SJCRH30 (cell line): ENCODE results near the gene RNF31. TPM values are rescaled to one million over a fixed set of nuclear protein-coding genes. Genes with fewer than 3 reads are reported as not detected.
"Not testable (repeated sequence)": the region's sequence is repeated elsewhere in the genome, so short reads cannot be mapped to it uniquely, and the experiment has no call there.

Experiments
- DNase-seq, 2 experiments: peaks; one replicate each; pipeline ENCODE4 v3.0.0-alpha.2; 2015 to 2020
- H3K27ac ChIP-seq: fragments of 250-450 bp; sonication (Bioruptor Pico); 2 replicates; pipeline ENCODE4 v1.5.1; 2020; ENCODE audit warnings: mild to moderate bottlenecking, moderate library complexity
- H3K27me3 ChIP-seq: fragments of 250-450 bp; sonication (Bioruptor Pico); 2 replicates; pipeline ENCODE4 v1.5.1; 2020; ENCODE audit warnings: mild to moderate bottlenecking, moderate library complexity
- H3K36me3 ChIP-seq: fragments of 250-450 bp; sonication (Bioruptor Pico); 2 replicates; pipeline ENCODE4 v1.5.1; 2020; ENCODE audit warnings: mild to moderate bottlenecking, moderate library complexity
- H3K4me1 ChIP-seq: fragments of 250-450 bp; sonication (Bioruptor Pico); 2 replicates; pipeline ENCODE4 v1.5.1; 2020; ENCODE audit warnings: mild to moderate bottlenecking, moderate library complexity
- H3K4me3 ChIP-seq: fragments of 250-450 bp; sonication (Bioruptor Pico); 2 replicates; pipeline ENCODE4 v1.5.1; 2020; ENCODE audit warnings: mild to moderate bottlenecking, moderate library complexity
- H3K9me3 ChIP-seq: fragments of 250-450 bp; sonication (Bioruptor Pico); replicated peaks from 2 replicates; pipeline ENCODE4 v1.5.1; 2020; ENCODE audit warnings: mild to moderate bottlenecking, moderate library complexity
- total RNA-seq: library from RNA; depleted of rRNA; stranded (reverse); fragments of >200 nt; shearing (Covaris generic); gene quantifications from 2 replicates; pipeline ENCODE4 v1.2.3, GENCODE V29; 2014; rRNA removed

RNF31 gene
- total RNA-seq, 1 experiment from 2014 or later, result 58.8 TPM

DNA sequence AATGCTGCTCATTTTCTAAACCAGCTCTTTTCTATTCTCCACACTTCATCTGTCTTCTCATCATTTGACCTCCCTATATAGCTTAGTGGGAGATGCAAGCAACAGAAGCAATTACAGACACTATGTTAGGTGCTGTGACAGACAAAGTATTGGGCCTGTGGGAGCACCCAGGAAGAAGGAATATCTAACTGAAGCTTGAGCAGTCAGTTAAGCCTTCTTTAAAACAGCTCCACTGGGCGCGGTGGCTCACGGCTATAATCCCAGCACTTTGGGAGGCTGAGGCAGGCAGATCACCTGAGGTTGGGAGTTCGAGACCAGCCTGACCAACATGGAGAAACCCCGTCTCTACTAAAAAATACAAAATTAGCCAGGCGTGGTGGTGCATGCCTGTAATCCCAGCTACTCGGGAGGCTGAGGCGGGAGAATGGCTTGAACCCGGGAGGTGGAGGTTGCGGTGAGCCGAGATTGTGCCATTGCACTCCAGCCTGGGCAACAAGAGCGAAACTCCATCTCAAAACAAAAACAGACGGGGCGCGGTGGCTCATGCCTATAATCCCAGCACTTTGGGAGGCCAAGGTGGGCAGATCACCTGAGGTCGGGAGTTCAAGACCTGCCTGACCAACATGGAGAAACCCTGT, 56.1 kb downstream of the RNF31 start:
- H3K27me3 ChIP-seq, H3K4me3 ChIP-seq, H3K9me3 ChIP-seq, H3K27ac ChIP-seq, H3K4me1 ChIP-seq, DNase-seq: not testable (repeated sequence)
- H3K36me3 ChIP-seq, result peaks cover 37% of the 10 kb centered on the region

DNA sequence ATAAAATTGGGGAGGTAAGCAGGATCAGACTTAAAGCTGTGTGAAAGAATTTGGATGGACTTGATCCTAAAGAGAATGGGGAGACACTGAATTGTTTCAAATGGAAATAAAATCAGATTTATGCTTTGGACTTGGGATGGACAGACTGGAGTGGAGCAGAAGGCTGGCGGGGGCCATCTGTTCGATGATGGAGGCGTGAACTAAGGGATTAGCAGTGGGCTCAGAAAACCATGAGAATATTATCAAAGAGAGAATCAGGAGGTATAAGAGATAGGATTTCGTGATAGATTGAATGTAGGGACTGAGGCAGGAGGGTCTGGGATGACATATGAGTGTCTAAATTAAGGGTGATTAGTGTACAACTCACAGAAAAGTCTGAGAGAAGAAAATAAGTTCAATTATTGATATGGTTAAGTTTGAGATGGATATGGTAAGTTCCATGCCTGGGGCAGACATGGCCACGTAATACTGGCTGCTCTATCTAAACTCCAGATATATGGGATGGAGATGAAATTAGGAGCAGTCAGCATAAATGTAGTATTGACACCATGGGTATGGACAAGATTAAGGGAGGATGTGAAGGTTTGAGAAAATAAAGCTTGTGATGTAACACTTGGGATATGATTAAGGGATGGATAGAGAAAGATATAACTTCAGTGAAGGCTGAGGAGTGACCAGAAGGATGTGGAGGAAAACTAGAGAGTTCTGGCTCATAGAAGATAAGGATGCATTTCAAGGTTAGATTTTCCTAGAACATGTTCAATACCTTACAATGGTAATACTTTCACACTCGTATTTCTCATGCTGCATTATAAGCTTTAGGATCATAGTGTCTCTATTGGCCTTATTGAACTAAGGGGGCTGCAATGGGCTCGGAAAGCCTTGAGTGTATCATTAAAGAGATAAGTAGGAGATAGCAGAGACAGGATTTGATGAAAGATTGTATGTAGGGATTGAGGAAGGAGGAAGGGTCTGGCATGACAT, 57.2 kb downstream of the RNF31 start:
- no peak overlapping the region for H3K4me3 ChIP-seq
- no peaks in the 10 kb centered on the region for H3K27me3 ChIP-seq
- H3K36me3 ChIP-seq, result peaks cover 39% of the 10 kb centered on the region
- no peak for DNase-seq
- H3K4me1 ChIP-seq, result no peaks in the 10 kb centered on the region
- H3K9me3 ChIP-seq, result no peaks in the 10 kb centered on the region; the same call in 1 of the 2 replicates
- H3K27ac ChIP-seq, result no peak overlapping the region

DNA sequence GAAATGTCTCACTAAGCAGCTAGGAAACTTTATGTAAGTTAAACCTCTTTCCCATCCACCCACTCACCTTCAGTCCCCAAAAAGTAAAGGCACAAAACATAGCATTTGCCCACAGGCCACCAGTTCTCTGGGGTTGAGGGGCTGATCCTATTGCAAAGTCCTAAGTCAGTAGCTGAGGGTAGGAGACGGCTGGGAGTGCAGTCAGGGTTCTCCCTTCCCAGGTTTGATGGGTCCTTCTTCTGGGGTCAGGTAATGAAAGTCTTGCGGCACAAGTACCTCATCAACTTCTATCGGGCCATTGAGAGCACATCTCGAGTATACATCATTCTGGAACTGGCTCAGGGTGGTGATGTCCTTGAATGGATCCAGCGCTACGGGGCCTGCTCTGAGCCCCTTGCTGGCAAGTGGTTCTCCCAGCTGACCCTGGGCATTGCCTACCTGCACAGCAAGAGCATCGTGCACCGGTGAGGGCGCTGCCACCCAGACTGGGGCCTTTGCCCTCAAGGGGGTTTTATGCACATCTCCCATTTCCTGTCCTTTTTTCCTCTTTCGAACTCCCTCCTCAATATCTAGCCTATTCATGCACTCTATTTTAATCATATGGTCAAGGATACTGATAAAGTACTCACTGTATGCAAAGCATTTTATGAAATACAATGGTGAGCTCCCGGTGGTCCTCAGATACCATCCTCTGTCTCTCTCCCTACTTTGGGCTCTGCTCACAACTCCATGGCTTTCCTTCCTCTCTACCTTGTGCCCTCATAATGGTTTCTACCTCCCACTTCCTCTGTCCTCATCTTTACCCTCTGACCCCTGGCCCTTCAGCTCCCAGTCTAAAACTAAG, 59.2 kb downstream of the RNF31 start:
- H3K4me1 ChIP-seq, result no peaks in the 10 kb centered on the region
- peaks cover 29% of the 10 kb centered on the region for H3K36me3 ChIP-seq
- H3K27me3 ChIP-seq, result no peaks in the 10 kb centered on the region
- DNase-seq, result no peak
- no peak overlapping the region for H3K27ac ChIP-seq
- H3K4me3 ChIP-seq, result no peak overlapping the region
- H3K9me3 ChIP-seq, result no peaks in the 10 kb centered on the region; the same call in 1 of the 2 replicates

DNA sequence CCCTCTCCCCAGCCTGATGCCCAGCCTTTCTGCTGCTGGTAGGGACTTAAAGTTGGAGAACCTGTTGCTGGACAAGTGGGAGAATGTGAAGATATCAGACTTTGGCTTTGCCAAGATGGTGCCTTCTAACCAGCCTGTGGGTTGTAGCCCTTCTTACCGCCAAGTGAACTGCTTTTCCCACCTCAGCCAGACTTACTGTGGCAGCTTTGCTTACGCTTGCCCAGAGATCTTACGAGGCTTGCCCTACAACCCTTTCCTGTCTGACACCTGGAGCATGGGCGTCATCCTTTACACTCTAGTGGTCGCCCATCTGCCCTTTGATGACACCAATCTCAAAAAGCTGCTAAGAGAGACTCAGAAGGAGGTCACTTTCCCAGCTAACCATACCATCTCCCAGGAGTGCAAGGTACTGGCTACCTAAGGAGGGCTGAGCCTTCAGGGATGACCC, 59.8 kb downstream of the RNF31 start:
- no peak for DNase-seq
- H3K4me1 ChIP-seq, result no peaks in the 10 kb centered on the region
- H3K36me3 ChIP-seq, result peaks cover 25% of the 10 kb centered on the region
- H3K4me3 ChIP-seq, result no peak overlapping the region
- H3K9me3 ChIP-seq, result no peaks in the 10 kb centered on the region; the same call in 1 of the 2 replicates
- no peak overlapping the region for H3K27ac ChIP-seq
- H3K27me3 ChIP-seq, result no peaks in the 10 kb centered on the region

DNA sequence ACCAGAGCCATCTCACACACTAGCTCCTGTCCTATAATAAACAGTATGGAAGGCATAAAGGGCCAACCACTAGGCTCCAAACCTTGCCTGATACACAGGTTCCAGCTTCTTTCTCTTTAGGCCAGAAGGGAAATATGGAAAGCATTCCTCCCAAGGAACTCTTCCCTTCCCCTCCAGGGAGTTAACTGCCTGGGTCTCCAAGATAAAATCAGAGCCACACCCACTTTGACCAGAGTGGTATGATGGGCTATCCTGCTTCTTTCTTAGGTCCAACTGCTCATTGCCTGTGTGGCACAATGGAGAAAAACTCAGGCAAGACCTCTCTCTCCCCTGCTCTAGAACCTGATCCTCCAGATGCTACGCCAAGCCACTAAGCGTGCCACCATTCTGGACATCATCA, 60.3 kb downstream of the RNF31 start:
- no peak for DNase-seq
- no peak overlapping the region for H3K4me3 ChIP-seq
- H3K27ac ChIP-seq, result no peak overlapping the region
- H3K36me3 ChIP-seq, result peaks cover 22% of the 10 kb centered on the region
- H3K27me3 ChIP-seq, result no peaks in the 10 kb centered on the region
- no peaks in the 10 kb centered on the region for H3K4me1 ChIP-seq
- H3K9me3 ChIP-seq, result no peaks in the 10 kb centered on the region

Other genes starting within 250 kb of the RNF31 start
- gene DHRS4, start 193.7 kb upstream of the RNF31 start, total RNA-seq, result 18.3 and 18.6 TPM in 2 replicates
- gene DHRS4L2, start 158.6 kb upstream of the RNF31 start, total RNA-seq, result 11.1 and 11.7 TPM in 2 replicates
- gene CARMIL3, start 95.5 kb upstream of the RNF31 start, total RNA-seq, result 0.20 and 0.40 TPM in 2 replicates
- gene CPNE6, start 75.9 kb upstream of the RNF31 start, total RNA-seq, result not detected in 2 replicates
- 14.9 and 16.2 TPM in 2 replicates for gene PCK2, start 53.2 kb upstream of the RNF31 start, total RNA-seq
- gene DCAF11, start 32.7 kb upstream of the RNF31 start, total RNA-seq, result 75.2 and 82.0 TPM in 2 replicates
- 3.5 and 4.4 TPM in 2 replicates for gene NRL, start 32.5 kb upstream of the RNF31 start, total RNA-seq
- gene FITM1, start 16.8 kb upstream of the RNF31 start, total RNA-seq, result 137 and 161 TPM in 2 replicates
- 118 and 120 TPM in 2 replicates for gene PSME1, start 11.3 kb upstream of the RNF31 start, total RNA-seq
- 45.6 and 52.7 TPM in 2 replicates for gene EMC9, start 5.9 kb upstream of the RNF31 start, total RNA-seq
- gene PSME2, start 888 bp upstream of the RNF31 start, total RNA-seq, result 237 and 253 TPM in 2 replicates
- gene IRF9, start 13.8 kb downstream of the RNF31 start, total RNA-seq, result 11.1 and 15.9 TPM in 2 replicates
- gene REC8, start 24.6 kb downstream of the RNF31 start, total RNA-seq, result 1.1 and 2.5 TPM in 2 replicates
- gene IPO4, start 41.3 kb downstream of the RNF31 start, total RNA-seq, result 56.0 and 60.0 TPM in 2 replicates
- 32.6 and 35.7 TPM in 2 replicates for gene TM9SF1, start 47.9 kb downstream of the RNF31 start, total RNA-seq
- gene TSSK4, start 58.2 kb downstream of the RNF31 start, total RNA-seq, result 0.13 and 0.18 TPM in 2 replicates
- gene CHMP4A, start 66.0 kb downstream of the RNF31 start, total RNA-seq, result 21.5 and 29.1 TPM in 2 replicates
- gene MDP1, start 68.6 kb downstream of the RNF31 start, total RNA-seq, result 16.9 and 27.7 TPM in 2 replicates
- 296 and 300 TPM in 2 replicates for gene NEDD8, start 84.9 kb downstream of the RNF31 start, total RNA-seq
- gene GMPR2, start 85.4 kb downstream of the RNF31 start, total RNA-seq, result 45.8 and 54.1 TPM in 2 replicates
- gene TINF2, start 95.1 kb downstream of the RNF31 start, total RNA-seq, result 22.8 and 24.5 TPM in 2 replicates
- 0.05 and 0.20 TPM in 2 replicates for gene TGM1, start 115.7 kb downstream of the RNF31 start, total RNA-seq
- 10.5 and 11.6 TPM in 2 replicates for gene RABGGTA, start 124.1 kb downstream of the RNF31 start, total RNA-seq
- 9.5 and 9.6 TPM in 2 replicates for gene DHRS1, start 152.3 kb downstream of the RNF31 start, total RNA-seq
- gene NOP9, start 152.4 kb downstream of the RNF31 start, total RNA-seq, result 30.1 and 33.0 TPM in 2 replicates
- gene CIDEB, start 160.5 kb downstream of the RNF31 start, total RNA-seq, result 0.08 and 0.20 TPM in 2 replicates
- gene LTB4R2, start 162.6 kb downstream of the RNF31 start, total RNA-seq, result 4.4 and 5.3 TPM in 2 replicates
- 2.0 and 3.8 TPM in 2 replicates for gene LTB4R, start 164.0 kb downstream of the RNF31 start, total RNA-seq
- 0.03 TPM in 1 of 2 replicates, not detected in the other for gene ADCY4, start 187.6 kb downstream of the RNF31 start, total RNA-seq
- gene RIPK3, start 192.5 kb downstream of the RNF31 start, total RNA-seq, result not detected in 2 replicates
- 33.3 and 39.3 TPM in 2 replicates for gene NFATC4, start 220.7 kb downstream of the RNF31 start, total RNA-seq